Stomach smooth muscle (tissue), 2 donors: ENCODE data around the gene MPRIP.
A peak's percentile ranks its signal among the peaks of the same experiment; 100 is the strongest.

ENCODE experiments used
- H3K27ac ChIP-seq: one replicate; pipeline ENCODE4 v1.7.0; 2013; ENCODE audit warnings: mild to moderate bottlenecking, low read length, inconsistent platforms
- H3K27me3 ChIP-seq, 2 donors: one replicate each; pipeline ENCODE4 v1.7.0; 2013; ENCODE audit warnings: low read length in 2 of 2; ENCODE audit not compliant: insufficient read depth in 2 of 2, control insufficient read depth in 1 of 2
- H3K36me3 ChIP-seq, 2 donors: one replicate each; pipeline ENCODE4 v1.7.0; 2013; ENCODE audit warnings: low read length in 2 of 2; ENCODE audit not compliant: control insufficient read depth in 2 of 2, insufficient read depth in 2 of 2
- H3K4me1 ChIP-seq: one replicate; pipeline ENCODE4 v1.7.0; 2013; ENCODE audit warnings: low read length; ENCODE audit not compliant: control insufficient read depth, insufficient read depth
- H3K4me3 ChIP-seq, 2 donors: one replicate each; pipeline ENCODE4 v1.7.0; 2013; ENCODE audit warnings: low read length in 2 of 2
- H3K9ac ChIP-seq, 2 donors: one replicate each; pipeline ENCODE4 v1.7.0; 2013; ENCODE audit warnings: low read length in 2 of 2, mild to moderate bottlenecking in 1 of 2
- H3K9me3 ChIP-seq, 2 donors: one replicate each; pipeline ENCODE4 v1.7.0; 2013; ENCODE audit warnings: low read length in 2 of 2; ENCODE audit not compliant: control insufficient read depth in 2 of 2
- donor health status: healthy.
- donor health status: Pancreatic carcinoma.

MPRIP gene

DNA sequence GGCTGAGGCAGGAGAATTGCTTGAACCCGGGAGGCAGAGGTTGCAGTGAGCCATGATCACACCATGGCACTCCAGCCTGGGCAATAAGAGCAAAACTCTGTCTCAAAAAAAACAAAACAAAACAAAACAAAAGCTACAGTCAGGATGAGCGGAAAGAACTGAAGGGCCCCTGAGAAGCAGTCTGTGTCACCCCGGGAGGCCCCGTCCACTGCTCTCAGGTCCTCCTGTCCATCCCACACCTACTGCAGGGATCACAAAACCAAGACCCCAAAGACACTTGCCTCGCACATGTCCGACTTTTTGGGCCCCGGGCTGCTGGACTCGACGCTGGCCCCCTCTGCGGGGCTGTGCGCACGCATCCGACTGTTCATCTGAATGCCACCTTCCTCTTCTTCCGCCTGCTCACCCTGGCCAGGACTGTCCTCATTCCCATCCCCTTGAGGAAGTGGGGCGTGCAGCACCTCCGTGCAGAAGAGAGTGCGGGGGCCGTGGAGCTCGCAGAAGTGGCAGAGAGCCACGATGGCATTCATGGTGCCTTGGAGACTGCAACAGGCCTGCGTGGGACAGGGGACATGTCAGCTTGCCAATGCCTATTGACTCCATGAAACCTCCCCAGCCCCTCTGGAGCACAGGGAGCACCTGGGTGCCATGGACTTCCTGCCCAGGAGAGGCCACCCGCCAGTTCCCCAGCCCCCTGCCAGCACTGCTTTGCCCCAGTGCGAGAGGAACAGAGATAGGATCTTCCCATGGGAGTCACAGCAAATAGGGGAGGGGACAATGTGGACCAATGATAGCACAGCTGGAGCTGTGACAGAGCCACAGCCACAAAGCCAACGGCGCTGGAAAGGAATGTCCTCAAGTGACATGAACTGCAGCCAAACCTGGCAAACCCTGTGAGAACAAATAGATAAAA lies 185.6 kb downstream of the MPRIP start:
- no peak overlapping the region for H3K9ac ChIP-seq
- no peaks in the 10 kb centered on the region for H3K27me3 ChIP-seq
- no peak overlapping the region for H3K4me3 ChIP-seq
- H3K9me3 ChIP-seq, result no peaks in the 10 kb centered on the region
- H3K27ac ChIP-seq, result no peak overlapping the region
- H3K36me3 ChIP-seq, result peaks cover 69 to 73% of the 10 kb centered on the region in 2 donors
- no peaks in the 10 kb centered on the region for H3K4me1 ChIP-seq

- Histone ChIP-seq H3K4me1 (no peaks in the 10 kb centered on the region), H3K27ac (no peak overlapping the region), H3K9ac (no peak overlapping the region), H3K36me3 (peaks cover 63 to 67% of the 10 kb centered on the region in 2 donors), H3K4me3 (no peak overlapping the region), H3K9me3 (no peaks in the 10 kb centered on the region), H3K27me3 (no peaks in the 10 kb centered on the region)
Measured at GRCh38 chr17:17228521-17229279, 186.4 kb downstream of the MPRIP start.

DNA sequence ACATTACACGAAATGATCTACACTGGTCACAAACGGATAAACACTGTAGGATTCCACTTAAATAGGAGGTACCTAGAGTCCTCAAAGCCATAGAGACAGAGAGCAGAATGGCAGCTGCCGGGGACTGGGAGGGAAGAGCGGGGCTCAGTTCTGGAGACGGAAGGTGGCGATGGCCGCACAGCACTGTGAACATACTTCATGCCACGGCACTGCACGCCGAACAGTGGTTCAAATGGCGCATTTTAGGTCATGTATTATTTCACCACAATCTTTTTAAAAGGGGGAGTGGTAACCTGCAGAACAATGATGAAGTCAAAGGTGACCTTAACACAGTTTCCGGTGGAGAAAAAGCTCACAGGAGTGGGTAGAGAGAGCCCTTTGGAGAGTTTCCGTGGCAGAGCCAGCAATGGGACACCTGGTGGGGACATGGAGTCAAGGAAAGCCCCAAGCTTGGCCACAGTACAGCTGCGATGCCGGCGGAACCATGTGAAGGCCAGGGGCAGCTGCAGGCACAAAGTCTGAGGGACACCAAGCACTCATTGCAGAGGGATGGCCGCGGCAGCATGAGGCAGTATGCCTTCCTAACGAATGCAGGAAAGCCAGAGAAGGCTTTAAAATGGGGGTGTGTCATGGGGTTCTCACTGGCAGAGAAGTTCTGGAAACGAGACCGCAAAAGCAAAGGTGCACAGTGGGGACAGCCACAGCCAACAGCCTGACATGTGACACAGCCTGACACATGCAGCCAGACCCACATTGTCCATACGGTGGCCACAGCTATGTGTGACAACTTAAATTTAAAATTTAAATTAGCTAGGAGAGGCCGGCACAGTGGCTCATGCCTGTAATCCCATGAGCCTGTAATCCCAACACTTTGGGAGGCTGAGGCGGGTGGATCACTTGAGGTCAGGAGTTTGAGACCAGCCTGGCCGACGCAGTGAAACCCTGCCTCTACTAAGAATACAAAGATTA lies 187.4 kb downstream of the MPRIP start:
- Histone ChIP-seq H3K27me3 (no peaks in the 10 kb centered on the region), H3K4me3 (no peak overlapping the region), H3K4me1 (peaks cover 4% of the 10 kb centered on the region), H3K9me3 (no peaks in the 10 kb centered on the region), H3K36me3 (peaks cover 57 to 59% of the 10 kb centered on the region in 2 donors), H3K27ac (no peak overlapping the region), H3K9ac (no peak overlapping the region)

- Histone ChIP-seq H3K4me1 (peaks cover 17% of the 10 kb centered on the region), H3K27me3 (no peaks in the 10 kb centered on the region), H3K27ac (no peak overlapping the region), H3K9ac (no peak overlapping the region), H3K4me3 (no peak overlapping the region), H3K9me3 (no peaks in the 10 kb centered on the region), H3K36me3 (peaks cover 38 to 41% of the 10 kb centered on the region in 2 donors)
Measured at GRCh38 chr17:17231621-17232302, 189.5 kb downstream of the MPRIP start.

DNA sequence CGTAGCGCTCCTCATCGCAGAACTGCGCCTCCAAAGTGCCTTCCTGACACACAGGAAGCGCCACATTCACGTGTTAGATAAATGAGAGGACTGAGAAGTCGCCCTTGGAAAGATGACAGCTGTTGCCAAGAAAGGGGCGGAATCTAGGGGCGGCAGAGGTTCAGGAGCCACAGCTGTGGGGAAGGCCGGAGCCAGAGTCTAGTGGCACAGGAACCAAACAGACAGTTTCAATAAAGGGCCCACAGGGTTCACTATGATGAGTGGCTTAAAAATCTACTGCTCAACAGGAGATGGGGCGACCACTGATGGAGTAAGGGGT lies 190.0 kb downstream of the MPRIP start:
- Histone ChIP-seq H3K36me3 (peaks cover 34 to 37% of the 10 kb centered on the region in 2 donors), H3K9ac (no peak overlapping the region)

DNA sequence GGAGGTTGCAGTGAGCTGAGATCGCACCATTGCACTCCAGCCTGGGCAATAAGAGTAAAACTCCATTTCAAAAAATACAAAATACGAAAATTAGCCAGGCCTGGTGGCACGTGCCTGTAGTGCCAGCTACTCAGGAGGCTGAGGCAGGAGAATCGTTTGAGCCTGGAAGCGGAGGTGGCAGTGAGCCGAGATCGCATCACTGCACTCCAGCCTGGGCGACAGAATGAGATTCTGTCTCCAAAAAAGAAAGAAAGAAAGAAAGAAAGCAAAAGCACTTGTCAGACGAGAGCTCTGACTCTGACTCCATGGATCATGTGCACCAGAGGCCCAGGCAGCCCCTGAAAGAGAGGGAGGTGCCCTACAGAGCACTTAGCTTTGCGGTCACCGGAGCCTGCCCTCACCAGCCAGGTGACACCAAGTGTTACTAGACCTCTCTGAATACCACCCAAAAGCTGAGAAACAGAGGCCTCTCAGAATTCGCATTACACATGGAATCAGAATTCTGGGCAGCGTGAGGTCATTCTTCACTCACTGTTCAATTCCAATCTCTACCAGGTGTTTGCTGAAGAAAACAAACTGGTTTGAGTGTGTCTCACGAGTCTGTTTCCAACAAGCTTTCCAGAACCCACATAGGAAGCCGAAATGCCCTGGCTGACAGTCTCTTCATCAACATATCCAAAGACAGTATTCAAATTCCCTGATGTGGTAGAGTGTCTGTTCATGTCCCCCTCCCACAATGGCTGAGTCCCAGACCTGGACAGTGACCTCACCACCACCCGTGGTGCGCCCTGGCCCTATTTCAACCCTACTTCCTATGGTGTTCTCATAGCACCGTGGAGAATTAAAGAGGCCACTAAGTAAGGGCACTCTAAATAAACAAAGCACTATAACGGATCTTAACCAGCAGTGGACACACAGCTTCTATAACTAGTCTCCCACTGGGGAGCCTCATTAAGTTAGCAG lies 193.2 kb downstream of the MPRIP start:
- Histone ChIP-seq H3K27ac (peak overlapping the region; percentile 99), H3K36me3 (peaks cover 10 to 11% of the 10 kb centered on the region in 2 donors), H3K4me3 (peak overlapping the region; percentile 84 to 96), H3K4me1 (peaks cover 17% of the 10 kb centered on the region), H3K27me3 (no peaks in the 10 kb centered on the region), H3K9ac (peak overlapping the region; percentile 92 to 98), H3K9me3 (no peaks in the 10 kb centered on the region)

More for the DNA sequence above, 190.0 kb downstream of the MPRIP start:
- Histone ChIP-seq H3K9me3 (no peaks in the 10 kb centered on the region), H3K4me1 (peaks cover 17% of the 10 kb centered on the region), H3K4me3 (no peak overlapping the region), H3K27ac (no peak overlapping the region), H3K27me3 (no peaks in the 10 kb centered on the region)

GRCh38 chr17:17236295-17237025 lies 194.2 kb downstream of the MPRIP start:
- Histone ChIP-seq H3K27ac (peak overlapping the region; percentile 99), H3K9ac (peak overlapping the region; percentile 92 to 98), H3K36me3 (peaks cover 6 to 7% of the 10 kb centered on the region in 2 donors), H3K9me3 (no peaks in the 10 kb centered on the region), H3K4me1 (peaks cover 17% of the 10 kb centered on the region), H3K4me3 (peak overlapping the region; percentile 84 to 96), H3K27me3 (no peaks in the 10 kb centered on the region)

- Histone ChIP-seq H3K36me3 (no peaks in the 10 kb centered on the region), H3K9ac (peak within 1 kb of the TSS; percentile 92 to 98), H3K27me3 (no peaks in the 10 kb centered on the region), H3K4me3 (peak within 1 kb of the TSS; percentile 84 to 96), H3K4me1 (peaks cover 17% of the 10 kb centered on the region), H3K27ac (peak within 1 kb of the TSS; percentile 99), H3K9me3 (no peaks in the 10 kb centered on the region)
Measured at GRCh38 chr17:17237026-17237799, 195.0 kb downstream of the MPRIP start, which contains the start of gene FLCN. Gene FLCN, minus strand, starts transcription at chr17:17237168. Its CDS starts 9,031 bp downstream, at chr17:17228137.
